AG04449 (cell line): Measurements from ENCODE around the gene COL26A1.

Experiments
- CTCF ChIA-PET: fragments of 350-600 bp; formaldehyde crosslinking; extraction: SDS; loops from one replicate; lab custom pipeline; 2021; ENCODE audit warnings: antibody characterized with exemption; lab: Yijun Ruan, JAX
- POLR2A ChIA-PET: fragments of 400-600, 350-600 bp; formaldehyde crosslinking; extraction: SDS; loops from one replicate; lab custom pipeline; 2020; ENCODE audit warnings: antibody characterized with exemption, inconsistent platforms; lab: Yijun Ruan, JAX
- DNase-seq: peaks from one replicate; pipeline ENCODE4 v3.0.0-alpha.2; 2010; ENCODE audit warnings: low read depth, low spot score
- H3K4me3 ChIP-seq: 2 replicates; pipeline ENCODE4 v1.5.1; 2011; ENCODE audit warnings: low read depth, mild to moderate bottlenecking, control low read depth, low read length
- CTCF ChIP-seq: IDR thresholded peaks from one replicate; pipeline ENCODE4 v1.5.1; 2011; ENCODE audit warnings: mild to moderate bottlenecking, moderate library complexity, low read length, control low read depth, inconsistent platforms; ENCODE audit not compliant: insufficient read depth; ENCODE audit errors: missing control alignments

Gene COL26A1

GRCh38 chr7:101534873-101535272, 172.2 kb downstream of the COL26A1 start:
- TF ChIP-seq CTCF, result no peak
- no peak overlapping the region for H3K4me3 ChIP-seq
- POLR2A ChIA-PET, result no interaction called here
- no peak for DNase-seq
- CTCF ChIA-PET, result interaction anchor here (0.9 to 1.2 kb wide), 3 partner anchors 9 to 245 kb away, joined by 3 to 4 read pairs (median 3); partner anchors contain the start of gene COL26A1

- no peak for TF ChIP-seq CTCF
- POLR2A ChIA-PET, result no interaction called here
- CTCF ChIA-PET, result interaction anchor here (0.9 to 2.3 kb wide), 5 partner anchors 8 to 245 kb away, joined by 3 to 15 read pairs (median 3); partner anchors contain the start of gene COL26A1
- no peak for DNase-seq
- no peak overlapping the region for H3K4me3 ChIP-seq
Measured at GRCh38 chr7:101535351-101535751, 172.7 kb downstream of the COL26A1 start.

GRCh38 chr7:101536232-101536631, 173.6 kb downstream of the COL26A1 start:
- no peak for TF ChIP-seq CTCF
- ChIA-PET CTCF (interaction anchor here (0.8 to 2.3 kb wide), 7 partner anchors 7 to 737 kb away, joined by 3 to 15 read pairs (median 5); no protein-coding TSS in a partner anchor), POLR2A (no interaction called here)
- no peak overlapping the region for H3K4me3 ChIP-seq
- no peak for DNase-seq

- POLR2A ChIA-PET, result no interaction called here
- CTCF ChIA-PET, result interaction anchor here (0.8 to 2.3 kb wide), 9 partner anchors 10 to 736 kb away, joined by 3 to 15 read pairs (median 6); no protein-coding TSS in a partner anchor
- TF ChIP-seq CTCF, result no peak
- no peak overlapping the region for H3K4me3 ChIP-seq
- no peak for DNase-seq
Measured at GRCh38 chr7:101536668-101537067, 174.0 kb downstream of the COL26A1 start.

- DNase-seq, result no peak
- no peak for TF ChIP-seq CTCF
- no peak overlapping the region for H3K4me3 ChIP-seq
- CTCF ChIA-PET, result interaction anchor here (1.0 to 2.3 kb wide), 11 partner anchors 11 to 736 kb away, joined by 3 to 15 read pairs (median 5); no protein-coding TSS in a partner anchor
- POLR2A ChIA-PET, result no interaction called here
Measured at GRCh38 chr7:101537205-101537604, 174.5 kb downstream of the COL26A1 start.

GRCh38 chr7:101537935-101538595, 175.4 kb downstream of the COL26A1 start:
- H3K4me3 ChIP-seq, result no peak overlapping the region
- ChIA-PET CTCF (interaction anchor here (0.6 to 1.7 kb wide), 30 partner anchors 9 to 855 kb away, joined by 3 to 13 read pairs (median 4); partner anchors contain the start of gene COL26A1), POLR2A (no interaction called here)
- no peak for DNase-seq
- TF ChIP-seq CTCF, result no peak
